Keratinocyte (primary cell): ENCODE data around the gene SUMO4. TPM values are rescaled to one million over a fixed set of nuclear protein-coding genes. Genes with fewer than 3 reads are reported as not detected.

Experiments used
- DNase-seq: peaks from one replicate; pipeline ENCODE4 v3.0.0-alpha.2; 2011; ENCODE audit warnings: low read depth, missing footprints, low spot score
- FAIRE-seq: peaks from 2 replicates; lab custom pipeline; 2011; peaks lifted over from hg19 to GRCh38; lab: Jason Lieb, UNC
- H2AFZ ChIP-seq: 2 replicates; pipeline ENCODE4 v1.6.0; 2012; ENCODE audit warnings: low read length, control low read depth, inconsistent platforms; ENCODE audit not compliant: control insufficient read depth
- H3K27ac ChIP-seq: 2 replicates; pipeline ENCODE4 v1.5.1; 2011; ENCODE audit warnings: low read length; ENCODE audit not compliant: control insufficient read depth, insufficient read depth
- H3K27me3 ChIP-seq: 3 replicates; pipeline ENCODE4 v1.6.0; 2011; ENCODE audit warnings: low read length; ENCODE audit not compliant: control insufficient read depth, insufficient read depth; ENCODE audit errors: extremely low read depth
- H3K36me3 ChIP-seq, 2 experiments: 2 replicates in 1 of 2; 3 replicates in 1 of 2; pipeline ENCODE4 v1.5.1; 2011; ENCODE audit warnings: low read length in 2 of 2, mild to moderate bottlenecking in 1 of 2; ENCODE audit not compliant: control insufficient read depth in 2 of 2, insufficient read depth in 2 of 2; ENCODE audit errors: extremely low read depth in 1 of 2
- H3K4me1 ChIP-seq: 3 replicates; pipeline ENCODE4 v1.5.1; 2011; ENCODE audit warnings: low read length; ENCODE audit not compliant: control insufficient read depth, insufficient read depth; ENCODE audit errors: extremely low read depth
- H3K4me2 ChIP-seq: 3 replicates; pipeline ENCODE4 v1.6.0; 2011; ENCODE audit warnings: low read depth, low read length; ENCODE audit not compliant: control insufficient read depth, insufficient read depth; ENCODE audit errors: extremely low read depth
- H3K4me3 ChIP-seq, 3 experiments: fragments of 200-600 bp in 1 of 3; sonication (generic) in 1 of 3; 2 replicates in 2 of 3; 3 replicates in 1 of 3; pipeline ENCODE4 v1.5.1; 2011 to 2016; ENCODE audit warnings: low read length in 3 of 3, mild to moderate bottlenecking in 3 of 3, control low read depth in 2 of 3, inconsistent platforms in 1 of 3, low read depth in 1 of 3, mixed read lengths in 1 of 3, mixed run types in 1 of 3, moderate library complexity in 1 of 3; ENCODE audit not compliant: control insufficient read depth in 2 of 3, insufficient read depth in 2 of 3; ENCODE audit errors: extremely low read depth in 1 of 3
- H3K79me2 ChIP-seq: 2 replicates; pipeline ENCODE4 v1.6.0; 2012; ENCODE audit warnings: low read length; ENCODE audit not compliant: control insufficient read depth, insufficient read depth
- H3K9ac ChIP-seq: 3 replicates; pipeline ENCODE4 v1.6.0; 2011; ENCODE audit warnings: low read length; ENCODE audit not compliant: control insufficient read depth, insufficient read depth; ENCODE audit errors: extremely low read depth
- H3K9me1 ChIP-seq: 3 replicates; pipeline ENCODE4 v1.6.0; 2011; ENCODE audit warnings: low read length; ENCODE audit not compliant: control insufficient read depth, insufficient read depth; ENCODE audit errors: extremely low read depth
- H3K9me3 ChIP-seq: 2 replicates; pipeline ENCODE4 v1.5.1; 2012; ENCODE audit warnings: low read depth, low read length; ENCODE audit not compliant: control insufficient read depth
- H4K20me1 ChIP-seq: 3 replicates; pipeline ENCODE4 v1.6.0; 2011; ENCODE audit warnings: low read length; ENCODE audit not compliant: control insufficient read depth, insufficient read depth; ENCODE audit errors: extremely low read depth
- EZH2 ChIP-seq: IDR thresholded peaks from one replicate; pipeline ENCODE4 v1.6.1; 2012; ENCODE audit warnings: inconsistent platforms, mild to moderate bottlenecking, low read length, moderate library complexity
- dilution Hi-C: fragments of 300-500 bp; cut with MboI; formaldehyde crosslinking; loops from one replicate; pipeline ENCODE4 v1.7.0; 2020; ENCODE audit warnings: low sequenced_read_pairs; ENCODE audit not compliant: extremely low pct_ligation_motif_present
- polyA plus RNA-seq, 5 experiments: library from polyadenylated mRNA; depleted of rRNA in 3 of 5; stranded (reverse) in 3 of 5; stranded (forward) in 1 of 5; unstranded in 1 of 5; fragments of >200 nt; gene quantifications; 1 replicate in 1 of 5; 2 replicates in 3 of 5; 3 replicates in 1 of 5; pipeline versions ENCODE4 v1.2.1 to v1.2.3, GENCODE V29; 2011 to 2012; ENCODE audit warnings: missing spikeins in 2 of 5, low read depth in 1 of 5, low replicate concordance in 1 of 5
- TF ChIP-seq, protein P1 (sequence below), 3 experiments: IDR thresholded peaks in 1 of 3; conservative IDR thresholded peaks in 1 of 3; optimal IDR thresholded peaks in 1 of 3; 2 replicates in 2 of 3; 3 replicates in 1 of 3; pipeline versions ENCODE3 to v1.5.1; 2011; ENCODE audit warnings: low read length in 3 of 3, mild to moderate bottlenecking in 3 of 3, moderate library complexity in 2 of 3, control low read depth in 1 of 3, inconsistent platforms in 1 of 3; ENCODE audit not compliant: insufficient read depth in 2 of 3; ENCODE audit errors: extremely low read depth in 1 of 3

Gene SUMO4
- polyA plus RNA-seq, 1 donor (not counting 4 experiments of a cell fraction or from before 2014, with no cell fraction given), result 0.09 TPM

DNA sequence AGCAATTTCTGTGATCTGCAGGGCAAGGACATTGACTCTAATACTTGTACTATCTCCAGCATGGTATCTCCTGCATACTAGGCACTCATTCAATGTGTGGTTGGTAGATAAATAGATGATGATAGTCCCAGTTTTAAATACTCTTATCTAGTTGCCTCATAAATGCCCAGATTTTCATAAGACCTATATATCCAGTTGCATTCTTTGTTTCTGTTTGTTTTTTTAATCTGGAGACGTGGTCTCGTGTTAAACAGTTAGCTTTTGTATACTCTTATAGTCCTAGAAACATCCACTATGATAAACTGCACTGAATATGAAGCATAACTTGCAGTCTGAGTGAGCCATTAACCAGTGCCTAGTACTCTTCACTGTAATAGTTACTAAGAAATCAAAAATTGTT lies 35.5 kb upstream of the SUMO4 start:
- H3K9me3 ChIP-seq, result no peaks in the 10 kb centered on the region
- peaks cover 75% of the 10 kb centered on the region for H3K79me2 ChIP-seq
- TF ChIP-seq EZH2, result no peak
- TF ChIP-seq, protein P1, sequence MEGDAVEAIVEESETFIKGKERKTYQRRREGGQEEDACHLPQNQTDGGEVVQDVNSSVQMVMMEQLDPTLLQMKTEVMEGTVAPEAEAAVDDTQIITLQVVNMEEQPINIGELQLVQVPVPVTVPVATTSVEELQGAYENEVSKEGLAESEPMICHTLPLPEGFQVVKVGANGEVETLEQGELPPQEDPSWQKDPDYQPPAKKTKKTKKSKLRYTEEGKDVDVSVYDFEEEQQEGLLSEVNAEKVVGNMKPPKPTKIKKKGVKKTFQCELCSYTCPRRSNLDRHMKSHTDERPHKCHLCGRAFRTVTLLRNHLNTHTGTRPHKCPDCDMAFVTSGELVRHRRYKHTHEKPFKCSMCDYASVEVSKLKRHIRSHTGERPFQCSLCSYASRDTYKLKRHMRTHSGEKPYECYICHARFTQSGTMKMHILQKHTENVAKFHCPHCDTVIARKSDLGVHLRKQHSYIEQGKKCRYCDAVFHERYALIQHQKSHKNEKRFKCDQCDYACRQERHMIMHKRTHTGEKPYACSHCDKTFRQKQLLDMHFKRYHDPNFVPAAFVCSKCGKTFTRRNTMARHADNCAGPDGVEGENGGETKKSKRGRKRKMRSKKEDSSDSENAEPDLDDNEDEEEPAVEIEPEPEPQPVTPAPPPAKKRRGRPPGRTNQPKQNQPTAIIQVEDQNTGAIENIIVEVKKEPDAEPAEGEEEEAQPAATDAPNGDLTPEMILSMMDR (optimal IDR thresholded peaks at IDR 0.05 in 1 of 3, IDR thresholded peaks at IDR 0.05 in 1 of 3, conservative IDR thresholded peaks at IDR 0.05 in 1 of 3; ENCODE audit: extremely low read depth in 1 of 3, insufficient read depth in 2 of 3, low read length in 3 of 3), result no peak
- H3K9ac ChIP-seq, result no peak overlapping the region
- peaks cover 13% of the 10 kb centered on the region for H3K4me1 ChIP-seq
- no peak overlapping the region for H3K4me3 ChIP-seq
- H3K4me2 ChIP-seq, result no peak overlapping the region
- dilution Hi-C loops, result no loop called here
- no peaks in the 10 kb centered on the region for H4K20me1 ChIP-seq
- FAIRE-seq (no peak), DNase-seq (no peak)
- no peaks in the 10 kb centered on the region for H3K9me1 ChIP-seq
- H3K27ac ChIP-seq, result no peak overlapping the region
- no peak overlapping the region for H2AFZ ChIP-seq
- no peaks in the 10 kb centered on the region for H3K27me3 ChIP-seq
- no peaks in the 10 kb centered on the region for H3K36me3 ChIP-seq

DNA sequence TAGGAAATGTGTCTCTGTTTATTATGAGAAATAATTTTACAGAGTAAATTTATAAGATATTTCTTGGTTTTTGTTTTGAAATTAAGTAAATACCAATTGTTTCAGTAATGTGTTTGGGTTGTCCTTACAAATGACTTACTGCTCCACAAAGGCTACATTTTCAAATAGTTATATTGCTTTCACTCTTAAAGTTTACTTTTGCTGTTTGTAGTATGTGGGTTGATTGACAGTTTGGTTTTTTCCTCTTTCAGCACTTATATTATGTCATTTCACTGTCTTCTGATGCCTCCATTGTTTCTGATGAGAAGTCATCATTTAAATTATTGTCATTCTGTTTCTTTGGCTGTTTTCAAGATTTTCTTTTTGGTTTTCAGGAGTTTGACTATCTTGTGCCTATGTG lies 34.9 kb upstream of the SUMO4 start:
- DNase-seq (no peak), FAIRE-seq (no peak)
- Histone ChIP-seq H3K9me3 (no peaks in the 10 kb centered on the region), H3K9me1 (no peaks in the 10 kb centered on the region), H3K79me2 (peaks cover 76% of the 10 kb centered on the region), H3K36me3 (no peaks in the 10 kb centered on the region), H3K4me2 (no peak overlapping the region), H4K20me1 (no peaks in the 10 kb centered on the region), H3K9ac (no peak overlapping the region), H2AFZ (no peak overlapping the region), H3K4me1 (peaks cover 13% of the 10 kb centered on the region), H3K27ac (no peak overlapping the region), H3K27me3 (no peaks in the 10 kb centered on the region), H3K4me3 (no peak overlapping the region)
- TF ChIP-seq EZH2, result no peak
- TF ChIP-seq, protein P1 (optimal IDR thresholded peaks at IDR 0.05 in 1 of 3, IDR thresholded peaks at IDR 0.05 in 1 of 3, conservative IDR thresholded peaks at IDR 0.05 in 1 of 3; ENCODE audit: extremely low read depth in 1 of 3, insufficient read depth in 2 of 3, low read length in 3 of 3), result no peak
- dilution Hi-C loops, result no loop called here
